ENCODE measurements around the gene PDZD4. TPM values are rescaled to one million over a fixed set of nuclear protein-coding genes. Genes with fewer than 3 reads are reported as not detected.

Gene PDZD4
- total and polyA plus RNA-seq, 2 experiments from 2014 or later, result 30.5 to 230 TPM

DNA sequence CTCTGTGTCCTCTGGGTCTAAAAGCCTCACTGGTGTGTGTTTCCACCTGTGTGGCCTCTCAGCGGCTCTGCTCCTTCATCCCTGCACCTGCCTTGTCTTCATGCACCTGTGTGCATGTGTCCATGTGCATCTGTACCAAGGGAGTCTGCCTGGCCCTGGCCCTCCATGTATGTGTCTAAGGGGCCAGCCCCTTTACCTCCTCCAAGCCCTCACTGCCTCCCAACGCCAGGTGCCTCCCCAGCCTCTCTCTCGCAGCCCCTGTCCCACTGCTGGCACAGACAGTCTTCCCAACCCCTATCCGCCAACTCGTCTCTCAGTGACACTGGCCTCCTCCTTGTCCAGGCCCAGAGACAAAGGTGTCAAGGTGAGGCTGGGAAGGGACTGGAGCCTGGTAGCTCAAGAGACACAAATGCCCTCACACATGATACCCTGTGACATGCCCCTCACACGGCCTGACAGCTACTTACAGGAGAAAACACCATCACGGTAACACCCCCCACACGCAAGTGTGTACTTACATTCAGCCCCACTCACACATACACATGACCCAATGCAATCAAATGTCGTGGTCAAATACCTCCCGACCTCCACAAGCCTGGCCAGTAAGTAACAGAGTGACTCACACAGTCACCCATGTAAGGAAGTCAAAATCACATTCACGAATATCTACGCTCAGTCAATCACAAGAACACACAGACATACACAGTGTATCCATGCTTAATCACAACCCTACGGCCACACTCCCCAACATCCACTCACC is 44.2 kb upstream of the PDZD4 start (continued):
- TF ChIP-seq ZNF331 (CRISPR knock-in tag; IDR thresholded peaks at IDR 0.05; ENCODE audit: low read depth), result no peak
- TF ChIP-seq JUNB (IDR thresholded peaks at IDR 0.05; ENCODE audit: unreplicated experiment), result no peak
- TF ChIP-seq EZH2 (IDR thresholded peaks at IDR 0.05; ENCODE audit: low read depth, unreplicated experiment), result no peak
- TF ChIP-seq CREB1 (CRISPR knock-in tag; IDR thresholded peaks at IDR 0.05; ENCODE audit: low read depth), result no peak
- TF ChIP-seq, protein P1, sequence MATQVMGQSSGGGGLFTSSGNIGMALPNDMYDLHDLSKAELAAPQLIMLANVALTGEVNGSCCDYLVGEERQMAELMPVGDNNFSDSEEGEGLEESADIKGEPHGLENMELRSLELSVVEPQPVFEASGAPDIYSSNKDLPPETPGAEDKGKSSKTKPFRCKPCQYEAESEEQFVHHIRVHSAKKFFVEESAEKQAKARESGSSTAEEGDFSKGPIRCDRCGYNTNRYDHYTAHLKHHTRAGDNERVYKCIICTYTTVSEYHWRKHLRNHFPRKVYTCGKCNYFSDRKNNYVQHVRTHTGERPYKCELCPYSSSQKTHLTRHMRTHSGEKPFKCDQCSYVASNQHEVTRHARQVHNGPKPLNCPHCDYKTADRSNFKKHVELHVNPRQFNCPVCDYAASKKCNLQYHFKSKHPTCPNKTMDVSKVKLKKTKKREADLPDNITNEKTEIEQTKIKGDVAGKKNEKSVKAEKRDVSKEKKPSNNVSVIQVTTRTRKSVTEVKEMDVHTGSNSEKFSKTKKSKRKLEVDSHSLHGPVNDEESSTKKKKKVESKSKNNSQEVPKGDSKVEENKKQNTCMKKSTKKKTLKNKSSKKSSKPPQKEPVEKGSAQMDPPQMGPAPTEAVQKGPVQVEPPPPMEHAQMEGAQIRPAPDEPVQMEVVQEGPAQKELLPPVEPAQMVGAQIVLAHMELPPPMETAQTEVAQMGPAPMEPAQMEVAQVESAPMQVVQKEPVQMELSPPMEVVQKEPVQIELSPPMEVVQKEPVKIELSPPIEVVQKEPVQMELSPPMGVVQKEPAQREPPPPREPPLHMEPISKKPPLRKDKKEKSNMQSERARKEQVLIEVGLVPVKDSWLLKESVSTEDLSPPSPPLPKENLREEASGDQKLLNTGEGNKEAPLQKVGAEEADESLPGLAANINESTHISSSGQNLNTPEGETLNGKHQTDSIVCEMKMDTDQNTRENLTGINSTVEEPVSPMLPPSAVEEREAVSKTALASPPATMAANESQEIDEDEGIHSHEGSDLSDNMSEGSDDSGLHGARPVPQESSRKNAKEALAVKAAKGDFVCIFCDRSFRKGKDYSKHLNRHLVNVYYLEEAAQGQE (IDR thresholded peaks at IDR 0.05; ENCODE audit: unreplicated experiment), result no peak
- TF ChIP-seq ZNF114 (CRISPR knock-in tag; IDR thresholded peaks at IDR 0.05), result no peak
- TF ChIP-seq NANOG (IDR thresholded peaks at IDR 0.05; ENCODE audit: borderline replicate concordance), result no peak
- TF ChIP-seq STAT1 (IDR thresholded peaks at IDR 0.05; ENCODE audit: unreplicated experiment), result no peak
- TF ChIP-seq, protein P2, sequence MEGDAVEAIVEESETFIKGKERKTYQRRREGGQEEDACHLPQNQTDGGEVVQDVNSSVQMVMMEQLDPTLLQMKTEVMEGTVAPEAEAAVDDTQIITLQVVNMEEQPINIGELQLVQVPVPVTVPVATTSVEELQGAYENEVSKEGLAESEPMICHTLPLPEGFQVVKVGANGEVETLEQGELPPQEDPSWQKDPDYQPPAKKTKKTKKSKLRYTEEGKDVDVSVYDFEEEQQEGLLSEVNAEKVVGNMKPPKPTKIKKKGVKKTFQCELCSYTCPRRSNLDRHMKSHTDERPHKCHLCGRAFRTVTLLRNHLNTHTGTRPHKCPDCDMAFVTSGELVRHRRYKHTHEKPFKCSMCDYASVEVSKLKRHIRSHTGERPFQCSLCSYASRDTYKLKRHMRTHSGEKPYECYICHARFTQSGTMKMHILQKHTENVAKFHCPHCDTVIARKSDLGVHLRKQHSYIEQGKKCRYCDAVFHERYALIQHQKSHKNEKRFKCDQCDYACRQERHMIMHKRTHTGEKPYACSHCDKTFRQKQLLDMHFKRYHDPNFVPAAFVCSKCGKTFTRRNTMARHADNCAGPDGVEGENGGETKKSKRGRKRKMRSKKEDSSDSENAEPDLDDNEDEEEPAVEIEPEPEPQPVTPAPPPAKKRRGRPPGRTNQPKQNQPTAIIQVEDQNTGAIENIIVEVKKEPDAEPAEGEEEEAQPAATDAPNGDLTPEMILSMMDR (conservative IDR thresholded peaks at IDR 0.05; ENCODE audit: low read depth in 2 of 2), result no peak

DNA sequence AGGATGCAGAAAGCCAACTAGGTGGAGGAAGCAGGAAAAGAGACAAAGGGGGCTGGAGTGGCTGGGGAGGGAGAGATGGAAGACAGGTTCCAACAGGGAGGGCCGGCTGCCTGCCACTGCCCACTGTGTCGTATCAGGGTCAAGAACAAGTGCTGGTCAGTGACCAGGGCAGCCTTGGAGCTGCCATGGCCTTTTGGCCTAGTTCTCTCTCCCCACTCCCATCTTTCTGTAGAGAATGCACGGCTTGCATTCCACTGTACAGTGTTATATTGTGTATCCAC is 43.7 kb upstream of the PDZD4 start:
- Histone ChIP-seq H3K4me1 (ENCODE audit: insufficient read depth) (peaks cover 16% of the 10 kb centered on the region; the same call in 1 of the 2 replicates), H2AFZ (no peak overlapping the region), H4K20me1 (replicated peaks; ENCODE audit: insufficient read depth) (no peaks in the 10 kb centered on the region), H3K79me2 (replicated peaks; ENCODE audit: insufficient read depth) (no peaks in the 10 kb centered on the region), H3F3A (replicated peaks; ENCODE audit: low read depth) (no peaks in the 10 kb centered on the region), H3K4me2 (no peak overlapping the region), H3K9me2 (ENCODE audit: insufficient read depth) (no peaks in the 10 kb centered on the region), H3K27ac (ENCODE audit: low read depth) (no peak overlapping the region), H3K36me3 (ENCODE audit: insufficient read depth) (no peaks in the 10 kb centered on the region), H3K27me3 (ENCODE audit: insufficient read depth) (no peaks in the 10 kb centered on the region), H3K4me3 (no peak overlapping the region)
- no peak overlapping the region; the same call in 2 of the 3 replicates for H3K4me3 Mint-ChIP-seq
- H3K27ac Mint-ChIP-seq, result no peak overlapping the region
- peaks cover 57% of the 10 kb centered on the region for H3K4me1 Mint-ChIP-seq
- peaks cover 14% of the 10 kb centered on the region for H3K27me3 Mint-ChIP-seq (ENCODE audit: insufficient read depth, low read depth, poor library complexity)
- H3K9me3 Mint-ChIP-seq, result no peaks in the 10 kb centered on the region; the same call in 2 of the 3 replicates
- peaks cover 8% of the 10 kb centered on the region for H3K36me3 Mint-ChIP-seq (ENCODE audit: low read depth)
- ATAC-seq (no peak), DNase-seq (ENCODE audit: low spot score) (no peak)
- TF ChIP-seq, protein P3, sequence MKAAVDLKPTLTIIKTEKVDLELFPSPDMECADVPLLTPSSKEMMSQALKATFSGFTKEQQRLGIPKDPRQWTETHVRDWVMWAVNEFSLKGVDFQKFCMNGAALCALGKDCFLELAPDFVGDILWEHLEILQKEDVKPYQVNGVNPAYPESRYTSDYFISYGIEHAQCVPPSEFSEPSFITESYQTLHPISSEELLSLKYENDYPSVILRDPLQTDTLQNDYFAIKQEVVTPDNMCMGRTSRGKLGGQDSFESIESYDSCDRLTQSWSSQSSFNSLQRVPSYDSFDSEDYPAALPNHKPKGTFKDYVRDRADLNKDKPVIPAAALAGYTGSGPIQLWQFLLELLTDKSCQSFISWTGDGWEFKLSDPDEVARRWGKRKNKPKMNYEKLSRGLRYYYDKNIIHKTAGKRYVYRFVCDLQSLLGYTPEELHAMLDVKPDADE (IDR thresholded peaks at IDR 0.05), result no peak
- TF ChIP-seq CREB1 (CRISPR knock-in tag; IDR thresholded peaks at IDR 0.05; ENCODE audit: low read depth) (no peak), ZNF114 (CRISPR knock-in tag; IDR thresholded peaks at IDR 0.05) (no peak), ZNF331 (CRISPR knock-in tag; IDR thresholded peaks at IDR 0.05; ENCODE audit: low read depth) (no peak)
- TF ChIP-seq, protein P1 (IDR thresholded peaks at IDR 0.05; ENCODE audit: unreplicated experiment), result no peak

Data from GM23338 (cell line).